Measurements from ENCODE around the gene HYDIN. TPM values are rescaled to one million over a fixed set of nuclear protein-coding genes. Genes with fewer than 3 reads are reported as not detected.
A peak's percentile ranks its signal among the peaks of the same experiment; 100 is the strongest.

Gene HYDIN
- total RNA-seq, 1 donor from 2014 or later, result 1.2 TPM

- TF ChIP-seq CTCF (IDR thresholded peaks at IDR 0.05), result no peak
- no peaks in the 10 kb centered on the region for H3K9me3 ChIP-seq
- H3K27ac ChIP-seq, result no peak overlapping the region
- no peaks in the 10 kb centered on the region for H3K4me1 ChIP-seq
- DNase-seq (ENCODE audit: low spot score in 2 of 2), result no peak
- no peak overlapping the region for H3K4me3 ChIP-seq
- H3K27me3 ChIP-seq, result no peaks in the 10 kb centered on the region
- intact Hi-C loops (cut with DNase I), result no loop called here
- H3K36me3 ChIP-seq, result peaks cover 58 to 68% of the 10 kb centered on the region in 2 donors
Measured at GRCh38 chr16:70784692-70785555, 445.6 kb downstream of the HYDIN start.

- DNase-seq (ENCODE audit: low spot score in 2 of 2), result no peak
- intact Hi-C loops (cut with DNase I), result no loop called here
- Histone ChIP-seq H3K9me3 (no peaks in the 10 kb centered on the region), H3K36me3 (peaks cover 61 to 77% of the 10 kb centered on the region in 2 donors), H3K4me3 (no peak overlapping the region), H3K4me1 (no peaks in the 10 kb centered on the region), H3K27ac (no peak overlapping the region), H3K27me3 (no peaks in the 10 kb centered on the region)
- no peak for TF ChIP-seq CTCF (IDR thresholded peaks at IDR 0.05)
Measured at GRCh38 chr16:70782237-70782636, 448.3 kb downstream of the HYDIN start.

- H3K9me3 ChIP-seq, result no peaks in the 10 kb centered on the region
- no peak for DNase-seq (ENCODE audit: low spot score in 2 of 2)
- TF ChIP-seq CTCF (IDR thresholded peaks at IDR 0.05), result no peak
- H3K27ac ChIP-seq, result no peak overlapping the region
- no peaks in the 10 kb centered on the region for H3K4me1 ChIP-seq
- intact Hi-C loops (cut with DNase I), result no loop called here
- no peaks in the 10 kb centered on the region for H3K27me3 ChIP-seq
- no peak overlapping the region for H3K4me3 ChIP-seq
- peaks cover 61 to 79% of the 10 kb centered on the region in 2 donors for H3K36me3 ChIP-seq
Measured at GRCh38 chr16:70781800-70782199, 448.7 kb downstream of the HYDIN start.

- Histone ChIP-seq H3K9me3 (no peaks in the 10 kb centered on the region), H3K27me3 (no peaks in the 10 kb centered on the region), H3K4me3 (no peak overlapping the region), H3K27ac (no peak overlapping the region), H3K4me1 (no peaks in the 10 kb centered on the region), H3K36me3 (peaks cover 54 to 67% of the 10 kb centered on the region in 2 donors)
- DNase-seq (ENCODE audit: low spot score in 2 of 2), result no peak
- TF ChIP-seq CTCF (IDR thresholded peaks at IDR 0.05), result no peak
- intact Hi-C loops (cut with DNase I), result no loop called here
Measured at GRCh38 chr16:70780546-70780945, 450.0 kb downstream of the HYDIN start.

GRCh38 chr16:70779361-70779760, 451.2 kb downstream of the HYDIN start:
- Histone ChIP-seq H3K4me1 (no peaks in the 10 kb centered on the region), H3K27me3 (no peaks in the 10 kb centered on the region), H3K27ac (peak overlapping the region in 1 of 2 donors; percentile 22), H3K4me3 (no peak overlapping the region), H3K9me3 (no peaks in the 10 kb centered on the region), H3K36me3 (peaks cover 42 to 55% of the 10 kb centered on the region in 2 donors)
- intact Hi-C loops (cut with DNase I), result no loop called here
- TF ChIP-seq CTCF (IDR thresholded peaks at IDR 0.05), result no peak
- no peak for DNase-seq (ENCODE audit: low spot score in 2 of 2)
